Body of pancreas (tissue), 4 donors: Measurements from ENCODE around the gene TAS2R50.

Source experiments
- POLR2A ChIP-seq, 3 donors: fragments of 450-650 bp; IDR thresholded peaks; one replicate each; pipeline ENCODE4 v1.6.1; 2016; ENCODE audit warnings: antibody characterized with exemption in 3 of 3, mild to moderate bottlenecking in 2 of 3
- TF ChIP-seq, protein P1 (sequence below), 7 experiments: fragments of 450-650 bp in 4 of 7; fragments of 200-600 bp in 3 of 7; sonication (generic) in 3 of 7; IDR thresholded peaks; one replicate each; pipeline ENCODE4 v1.5.1; 2016 to 2019; ENCODE audit warnings: antibody characterized with exemption in 7 of 7

DNA sequence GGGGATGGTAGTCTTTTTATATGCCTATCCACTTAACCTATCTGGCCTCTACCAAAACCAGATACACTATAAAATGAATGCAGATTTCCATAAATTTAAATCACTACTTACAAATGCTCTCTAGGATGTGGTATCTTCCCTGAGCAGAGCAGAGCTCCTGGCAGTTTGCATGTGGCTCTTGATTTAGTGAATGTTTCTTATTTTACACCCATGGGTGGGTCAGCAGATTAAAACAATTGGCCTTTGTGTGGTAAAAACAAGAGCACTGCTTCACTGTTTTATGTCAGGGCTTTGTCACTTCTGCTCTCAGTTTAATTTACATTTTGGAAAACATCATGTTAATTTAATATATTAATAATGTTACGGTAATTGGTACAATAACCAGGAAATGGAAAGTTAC, 30.2 kb upstream of the TAS2R50 start:
- TF ChIP-seq POLR2A (IDR thresholded peaks at IDR 0.05) = no peak
- TF ChIP-seq, protein P1, sequence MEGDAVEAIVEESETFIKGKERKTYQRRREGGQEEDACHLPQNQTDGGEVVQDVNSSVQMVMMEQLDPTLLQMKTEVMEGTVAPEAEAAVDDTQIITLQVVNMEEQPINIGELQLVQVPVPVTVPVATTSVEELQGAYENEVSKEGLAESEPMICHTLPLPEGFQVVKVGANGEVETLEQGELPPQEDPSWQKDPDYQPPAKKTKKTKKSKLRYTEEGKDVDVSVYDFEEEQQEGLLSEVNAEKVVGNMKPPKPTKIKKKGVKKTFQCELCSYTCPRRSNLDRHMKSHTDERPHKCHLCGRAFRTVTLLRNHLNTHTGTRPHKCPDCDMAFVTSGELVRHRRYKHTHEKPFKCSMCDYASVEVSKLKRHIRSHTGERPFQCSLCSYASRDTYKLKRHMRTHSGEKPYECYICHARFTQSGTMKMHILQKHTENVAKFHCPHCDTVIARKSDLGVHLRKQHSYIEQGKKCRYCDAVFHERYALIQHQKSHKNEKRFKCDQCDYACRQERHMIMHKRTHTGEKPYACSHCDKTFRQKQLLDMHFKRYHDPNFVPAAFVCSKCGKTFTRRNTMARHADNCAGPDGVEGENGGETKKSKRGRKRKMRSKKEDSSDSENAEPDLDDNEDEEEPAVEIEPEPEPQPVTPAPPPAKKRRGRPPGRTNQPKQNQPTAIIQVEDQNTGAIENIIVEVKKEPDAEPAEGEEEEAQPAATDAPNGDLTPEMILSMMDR (IDR thresholded peaks at IDR 0.05) = no peak
